Measurements from ENCODE around the gene ZNF592.

DNA sequence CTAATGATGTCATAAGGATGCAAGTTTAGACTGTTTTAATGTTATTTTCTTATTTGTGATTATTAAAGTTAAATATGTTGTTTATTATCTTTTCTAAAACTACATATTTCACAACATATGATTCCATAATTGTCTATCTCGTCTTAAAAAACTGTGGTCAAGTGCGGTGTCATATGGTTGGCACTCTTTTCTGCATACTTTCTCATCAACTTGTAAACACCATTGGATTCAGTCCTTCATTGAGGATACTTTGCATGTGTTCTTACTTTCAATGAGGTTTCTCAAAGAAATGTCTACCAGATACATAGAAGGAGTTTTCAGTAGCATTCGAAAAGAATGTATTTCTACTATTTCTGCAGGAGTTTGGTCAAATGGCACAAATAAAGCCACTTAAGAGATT, 46.8 kb downstream of the ZNF592 start:
- TF ChIP-seq EZH2 (IDR thresholded peaks at IDR 0.05) (no peak), POLR2AphosphoS5 (IDR thresholded peaks at IDR 0.05; ENCODE audit: borderline replicate concordance, low read depth, low read length) (no peak), FOXP2 (optimal IDR thresholded peaks at IDR 0.05; ENCODE audit: control extremely low read depth, extremely low read length, insufficient read depth) (no peak)

All from SK-N-MC (cell line).